Measurements from ENCODE around the gene CARMIL1.

DNA sequence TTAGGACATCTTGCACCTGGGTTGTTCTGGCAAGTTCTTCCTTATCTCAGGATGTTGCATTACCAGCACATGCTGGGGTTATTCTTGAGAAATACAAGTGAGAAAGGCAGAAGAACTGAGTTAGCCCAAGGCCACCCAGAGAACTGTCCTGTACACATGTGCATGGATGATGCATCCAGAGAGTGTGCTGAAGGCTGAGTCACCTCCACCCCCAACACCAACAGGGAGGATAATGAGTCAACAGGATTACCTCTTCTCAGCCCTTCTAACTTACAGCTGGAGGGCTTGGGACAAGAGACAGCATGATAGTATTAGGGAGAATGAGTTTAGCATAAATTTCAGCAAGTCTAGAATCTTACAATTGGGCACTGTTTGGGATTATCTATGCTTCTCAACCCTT lies 381.3 kb downstream of the CARMIL1 start:
- TF ChIP-seq POLR2A (IDR thresholded peaks at IDR 0.05; ENCODE audit: low read length) (no peak), GATA1 (IDR thresholded peaks at IDR 0.05; ENCODE audit: low read depth, low read length) (no peak)
